Caco-2 (cell line): ENCODE measurements around the gene OR5B12. TPM values are rescaled to one million over a fixed set of nuclear protein-coding genes. Genes with fewer than 3 reads are reported as not detected.

Experiments used
- BruUV-seq: library from RNA; stranded (reverse); fragments of 400-500 nt; replicated peaks from 2 replicates; lab custom pipeline; 2021; lab: Mats Ljungman, UMichigan
- CTCF ChIA-PET: fragments of 300-600 bp; sonication (Branson Sonifier 250); formaldehyde crosslinking; loops from one replicate; lab custom pipeline; 2022; ENCODE audit warnings: antibody characterized with exemption; lab: Charles Lee
- POLR2A ChIA-PET: fragments of 300-600 bp; sonication (Branson Sonifier 250); formaldehyde crosslinking; loops from one replicate; lab custom pipeline; 2022; ENCODE audit warnings: antibody characterized with exemption; lab: Charles Lee
- DNase-seq, 2 experiments: peaks; one replicate each; pipeline versions ENCODE4 v3.0.0 to v3.0.0-alpha.2; 2020 to 2022
- H3K27me3 ChIP-seq: replicated peaks from 2 replicates; pipeline ENCODE4 v1.6.0; 2011; ENCODE audit warnings: low read length; ENCODE audit not compliant: control insufficient read depth, insufficient read depth
- H3K36me3 ChIP-seq: 2 replicates; pipeline ENCODE4 v1.5.1; 2011; ENCODE audit warnings: low read length; ENCODE audit not compliant: control insufficient read depth, insufficient read depth
- H3K4me1 ChIP-seq: fragments of 250-450 bp; sonication (Bioruptor Pico); 2 replicates; pipeline ENCODE4 v1.5.1; 2020; ENCODE audit warnings: mild to moderate bottlenecking
- H3K4me3 ChIP-seq: 2 replicates; pipeline ENCODE4 v1.5.1; 2011; ENCODE audit warnings: low read depth, mild to moderate bottlenecking, control low read depth, low read length
- H3K9me3 ChIP-seq: fragments of 250-450 bp; sonication (Bioruptor Pico); 2 replicates; pipeline ENCODE4 v1.5.1; 2020; ENCODE audit warnings: mild to moderate bottlenecking, moderate library complexity
- H3K27ac Mint-ChIP-seq: one replicate; pipeline ENCODE4 v1.8.0; 2022; ENCODE audit warnings: mixed read lengths; ENCODE audit not compliant: unreplicated experiment
- H3K27me3 Mint-ChIP-seq: one replicate; pipeline ENCODE4 v1.8.0; 2022; ENCODE audit warnings: mixed read lengths; ENCODE audit not compliant: insufficient read depth, unreplicated experiment
- H3K36me3 Mint-ChIP-seq: one replicate; pipeline ENCODE4 v1.8.0; 2022; ENCODE audit warnings: mild to moderate bottlenecking, mixed read lengths; ENCODE audit not compliant: insufficient read depth, unreplicated experiment
- H3K4me1 Mint-ChIP-seq: one replicate; pipeline ENCODE4 v1.8.0; 2022; ENCODE audit warnings: low read depth, mixed read lengths; ENCODE audit not compliant: unreplicated experiment
- H3K4me3 Mint-ChIP-seq: one replicate; pipeline ENCODE4 v1.8.0; 2022; ENCODE audit warnings: mild to moderate bottlenecking, moderate library complexity, mixed read lengths; ENCODE audit not compliant: unreplicated experiment
- H3K9me3 Mint-ChIP-seq: one replicate; pipeline ENCODE4 v1.8.0; 2022; ENCODE audit warnings: mixed read lengths; ENCODE audit not compliant: unreplicated experiment
- CTCF ChIP-seq, 2 experiments: fragments of 200-600 bp in 1 of 2; IDR thresholded peaks; 1 replicate in 1 of 2; 2 replicates in 1 of 2; pipeline versions ENCODE4 v1.5.1 to v1.8.0; 2011 to 2022; ENCODE audit warnings: antibody characterized with exemption in 1 of 2, control low read depth in 1 of 2, inconsistent platforms in 1 of 2, low read depth in 1 of 2, low read length in 1 of 2, mild to moderate bottlenecking in 1 of 2, moderate library complexity in 1 of 2; ENCODE audit not compliant: insufficient read depth in 1 of 2, severe bottlenecking in 1 of 2, unreplicated experiment in 1 of 2
- intact Hi-C: fragments of 100-400 bp; cut with micrococcal nuclease; formaldehyde crosslinking; loops from one replicate; pipeline ENCODE4 v1.10.0; 2022; ENCODE audit not compliant: unreplicated experiment
- total RNA-seq: library from RNA; stranded (reverse); gene quantifications from 2 replicates; pipeline ENCODE4 v1.2.3, GENCODE V29; 2022

OR5B12 gene
- total RNA-seq, 1 experiment from 2014 or later, result not detected

GRCh38 chr11:58394195-58394594, 47.8 kb downstream of the OR5B12 start:
- intact Hi-C loops, result no loop called here
- Mint-ChIP-seq H3K36me3 (no peaks in the 10 kb centered on the region), H3K27me3 (no peaks in the 10 kb centered on the region), H3K4me1 (peaks cover 6% of the 10 kb centered on the region), H3K9me3 (peaks cover 17% of the 10 kb centered on the region), H3K27ac (no peak overlapping the region), H3K4me3 (no peak overlapping the region)
- Histone ChIP-seq H3K9me3 (peaks cover 8% of the 10 kb centered on the region), H3K4me3 (no peak overlapping the region), H3K27me3 (no peaks in the 10 kb centered on the region), H3K36me3 (no peaks in the 10 kb centered on the region), H3K4me1 (peaks cover 6% of the 10 kb centered on the region; the same call in 1 of the 2 replicates)
- DNase-seq, result no peak
- CTCF ChIA-PET, result no interaction called here
- TF ChIP-seq CTCF (IDR thresholded peaks at IDR 0.05; ENCODE audit: insufficient read depth in 1 of 2, low read depth in 1 of 2, low read length in 1 of 2, severe bottlenecking in 1 of 2, unreplicated experiment in 1 of 2), result no peak
- POLR2A ChIA-PET, result no interaction called here
- no TSS peak for BruUV-seq

GRCh38 chr11:58392746-58393145, 49.3 kb downstream of the OR5B12 start:
- POLR2A ChIA-PET, result no interaction called here
- Histone ChIP-seq H3K4me3 (no peak overlapping the region), H3K27me3 (no peaks in the 10 kb centered on the region), H3K4me1 (peaks cover 6% of the 10 kb centered on the region; the same call in 1 of the 2 replicates), H3K36me3 (no peaks in the 10 kb centered on the region), H3K9me3 (peaks cover 8% of the 10 kb centered on the region)
- intact Hi-C loops, result no loop called here
- no peak overlapping the region for H3K27ac Mint-ChIP-seq
- no peak overlapping the region for H3K4me3 Mint-ChIP-seq
- DNase-seq, result no peak
- H3K4me1 Mint-ChIP-seq, result peaks cover 6% of the 10 kb centered on the region
- BruUV-seq, result no TSS peak
- no peak for TF ChIP-seq CTCF (IDR thresholded peaks at IDR 0.05; ENCODE audit: insufficient read depth in 1 of 2, low read depth in 1 of 2, low read length in 1 of 2, severe bottlenecking in 1 of 2, unreplicated experiment in 1 of 2)
- no peaks in the 10 kb centered on the region for H3K36me3 Mint-ChIP-seq
- H3K27me3 Mint-ChIP-seq, result no peaks in the 10 kb centered on the region
- H3K9me3 Mint-ChIP-seq, result peaks cover 17% of the 10 kb centered on the region
- CTCF ChIA-PET, result no interaction called here

GRCh38 chr11:58391879-58392278, 50.2 kb downstream of the OR5B12 start:
- H3K27me3 ChIP-seq, result no peaks in the 10 kb centered on the region
- ChIA-PET CTCF (no interaction called here), POLR2A (no interaction called here)
- intact Hi-C loops, result no loop called here
- no peak overlapping the region for H3K4me3 ChIP-seq
- peaks cover 6% of the 10 kb centered on the region; the same call in 1 of the 2 replicates for H3K4me1 ChIP-seq
- Mint-ChIP-seq H3K27ac (no peak overlapping the region), H3K4me1 (peaks cover 6% of the 10 kb centered on the region), H3K9me3 (peaks cover 17% of the 10 kb centered on the region), H3K27me3 (no peaks in the 10 kb centered on the region), H3K36me3 (no peaks in the 10 kb centered on the region), H3K4me3 (no peak overlapping the region)
- TF ChIP-seq CTCF (IDR thresholded peaks at IDR 0.05; ENCODE audit: insufficient read depth in 1 of 2, low read depth in 1 of 2, low read length in 1 of 2, severe bottlenecking in 1 of 2, unreplicated experiment in 1 of 2), result no peak
- no peaks in the 10 kb centered on the region for H3K36me3 ChIP-seq
- no TSS peak for BruUV-seq
- H3K9me3 ChIP-seq, result peaks cover 8% of the 10 kb centered on the region
- DNase-seq, result no peak
